Neuronal stem cell (in vitro differentiated cells): Measurements from ENCODE around the gene CMTM6.

ENCODE experiments used
- DNase-seq: peaks from one replicate; pipeline ENCODE4 v3.0.0-alpha.2; 2013; ENCODE audit warnings: low spot score
- H2AFZ ChIP-seq: one replicate; pipeline ENCODE4 v1.6.1; 2013; ENCODE audit warnings: mild to moderate bottlenecking, low read length, inconsistent platforms
- H2AK5ac ChIP-seq: 2 replicates; pipeline ENCODE4 v1.6.1; 2013; ENCODE audit warnings: low read depth, mild to moderate bottlenecking, inconsistent platforms, low read length, moderate library complexity, mixed read lengths
- H2BK120ac ChIP-seq: 2 replicates; pipeline ENCODE4 v1.6.1; 2013; ENCODE audit warnings: low read depth, mild to moderate bottlenecking, inconsistent platforms, low read length, moderate library complexity, mixed read lengths
- H2BK12ac ChIP-seq: one replicate; pipeline ENCODE4 v1.6.1; 2013; ENCODE audit warnings: low read length, inconsistent platforms
- H2BK15ac ChIP-seq: 2 replicates; pipeline ENCODE4 v1.6.1; 2013; ENCODE audit warnings: mild to moderate bottlenecking, low read length, inconsistent platforms, mixed read lengths
- H2BK5ac ChIP-seq: one replicate; pipeline ENCODE4 v1.6.1; 2013; ENCODE audit warnings: inconsistent platforms, mild to moderate bottlenecking, low read length, moderate library complexity
- H3K14ac ChIP-seq: one replicate; pipeline ENCODE4 v1.6.1; 2013; ENCODE audit warnings: low read length, inconsistent platforms
- H3K18ac ChIP-seq: 2 replicates; pipeline ENCODE4 v1.6.1; 2013; ENCODE audit warnings: low read length, inconsistent platforms
- H3K23ac ChIP-seq: 2 replicates; pipeline ENCODE4 v1.6.1; 2013; ENCODE audit warnings: low read depth, mild to moderate bottlenecking, mixed read lengths, low read length, inconsistent platforms; ENCODE audit not compliant: poor library complexity
- H3K27ac ChIP-seq: replicated peaks from 3 replicates; pipeline ENCODE4 v1.5.1; 2013; ENCODE audit warnings: low read length, inconsistent platforms
- H3K27me3 ChIP-seq, 3 experiments: 2 replicates each; pipeline ENCODE4 v1.6.1; 2013; ENCODE audit warnings: low read length in 3 of 3, mild to moderate bottlenecking in 2 of 3, inconsistent platforms in 1 of 3, low read depth in 1 of 3, mixed read lengths in 1 of 3, moderate library complexity in 1 of 3; ENCODE audit not compliant: control insufficient read depth in 3 of 3, insufficient read depth in 3 of 3
- H3K36me3 ChIP-seq, 2 donors: replicated peaks in 1 of 2; 2 replicates each; pipeline ENCODE4 v1.6.1; 2013; ENCODE audit warnings: low read length in 2 of 2; ENCODE audit not compliant: control insufficient read depth in 2 of 2, insufficient read depth in 2 of 2
- H3K4ac ChIP-seq: 2 replicates; pipeline ENCODE4 v1.6.1; 2013; ENCODE audit warnings: inconsistent platforms, mild to moderate bottlenecking, low read length, moderate library complexity
- H3K4me1 ChIP-seq, 2 donors: 1 replicate in 1 of 2; 2 replicates in 1 of 2; pipeline ENCODE4 v1.6.1; 2013; ENCODE audit warnings: low read length in 2 of 2, low read depth in 1 of 2; ENCODE audit not compliant: control insufficient read depth in 2 of 2, insufficient read depth in 1 of 2
- H3K4me2 ChIP-seq: one replicate; pipeline ENCODE4 v1.6.1; 2013; ENCODE audit warnings: mild to moderate bottlenecking, low read length, inconsistent platforms; ENCODE audit not compliant: insufficient read depth, poor library complexity, severe bottlenecking
- H3K4me3 ChIP-seq, 2 donors: 2 replicates each; pipeline ENCODE4 v1.5.1; 2013; ENCODE audit warnings: low read length in 2 of 2, mild to moderate bottlenecking in 2 of 2, inconsistent platforms in 1 of 2, moderate library complexity in 1 of 2
- H3K79me1 ChIP-seq: one replicate; pipeline ENCODE4 v1.6.1; 2013; ENCODE audit warnings: low read depth, mild to moderate bottlenecking, inconsistent platforms, low read length, moderate library complexity
- H3K9ac ChIP-seq: one replicate; pipeline ENCODE4 v1.6.1; 2013; ENCODE audit warnings: mild to moderate bottlenecking, low read depth, low read length, inconsistent platforms; ENCODE audit not compliant: poor library complexity
- H3K9me3 ChIP-seq, 2 donors: replicated peaks in 1 of 2; 2 replicates each; pipeline versions ENCODE3 to v1.6.1; 2013; ENCODE audit warnings: low read length in 2 of 2, mild to moderate bottlenecking in 2 of 2, inconsistent platforms in 1 of 2, low read depth in 1 of 2, mixed read lengths in 1 of 2, moderate library complexity in 1 of 2; ENCODE audit not compliant: control insufficient read depth in 2 of 2, insufficient read depth in 1 of 2
- H4K8ac ChIP-seq: one replicate; pipeline ENCODE4 v1.6.1; 2013; ENCODE audit warnings: low read depth, mild to moderate bottlenecking, inconsistent platforms, low read length, moderate library complexity
- H4K91ac ChIP-seq: one replicate; pipeline ENCODE4 v1.6.1; 2013; ENCODE audit warnings: low read length, low read depth, mild to moderate bottlenecking, inconsistent platforms; ENCODE audit not compliant: poor library complexity
- WGBS, 2 donors: extraction: QIAGEN DNeasy Blood & Tissue Kit; methylation state at CpG; one replicate each; pipeline ENCODE4 v1.1.7; 2013; ENCODE audit warnings: missing lambda C conversion rate in 2 of 2, mixed read lengths in 1 of 2; ENCODE audit not compliant: insufficient read length in 2 of 2, insufficient replicate concordance in 1 of 2; ENCODE audit errors: extremely low coverage in 2 of 2; 5-methylcytosine and 5-hydroxymethylcytosine counted together

CMTM6 gene

DNA sequence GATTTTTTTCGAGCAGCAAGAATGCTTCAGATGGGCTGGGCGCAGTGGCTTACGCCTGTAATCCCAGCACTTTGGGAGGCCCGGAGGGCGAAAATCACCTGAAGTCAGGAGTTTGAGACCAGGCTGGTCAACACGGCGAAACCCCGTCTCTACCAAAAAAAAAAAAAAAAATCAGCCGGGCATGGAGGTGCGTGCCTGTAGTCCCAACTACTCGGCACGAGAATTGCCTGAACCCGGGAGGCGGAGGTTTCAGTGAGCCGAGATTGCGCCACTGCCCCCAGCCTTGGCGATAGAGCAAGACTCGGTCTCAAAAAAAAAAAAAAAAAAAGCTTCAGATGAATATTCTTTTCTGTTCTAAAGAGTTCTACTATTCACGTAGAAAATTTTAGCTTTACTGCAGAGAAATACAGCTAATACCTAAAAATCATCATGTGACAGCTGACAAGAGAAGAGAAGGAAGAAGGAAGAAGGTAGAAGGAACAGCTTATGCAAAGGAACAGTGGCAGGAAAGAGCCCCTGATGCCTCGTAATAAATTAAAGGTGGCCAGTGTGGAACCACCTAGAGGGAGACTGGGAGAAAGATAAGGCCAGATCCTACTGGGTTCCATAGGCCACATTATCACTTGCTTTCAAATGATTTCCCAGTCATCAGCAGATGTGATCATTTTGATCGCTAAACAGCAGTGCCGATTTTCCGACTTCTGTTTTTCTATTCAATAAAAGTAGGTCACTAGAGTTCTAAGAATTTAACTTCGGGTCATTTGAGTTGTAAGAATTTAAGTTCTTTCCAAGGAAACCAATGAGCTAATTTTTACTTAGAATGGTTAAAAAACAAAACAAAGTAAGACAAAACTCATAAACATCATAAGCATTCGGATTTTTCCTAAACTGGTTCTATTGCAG is 1.5 kb downstream of the CMTM6 start:
- H2BK12ac ChIP-seq: no peak overlapping the region
- H3K9me3 ChIP-seq: no peaks in the 10 kb centered on the region
- H3K4me1 ChIP-seq: peaks cover 0 to 5% of the 10 kb centered on the region in 2 donors
- no peak for DNase-seq
- H2AK5ac ChIP-seq: no peak overlapping the region
- H3K4ac ChIP-seq: no peak overlapping the region
- H3K4me2 ChIP-seq: no peak overlapping the region
- no peak overlapping the region for H4K8ac ChIP-seq
- H3K27me3 ChIP-seq: no peaks in the 10 kb centered on the region
- WGBS, 2 donors: no CpG with 5 or more reads among the region's 25 CpGs
- no peak overlapping the region for H3K18ac ChIP-seq
- H3K23ac ChIP-seq: no peak overlapping the region
- H3K79me1 ChIP-seq: no peaks in the 10 kb centered on the region
- peak overlapping the region in 1 of 2 donors; percentile 72 for H3K4me3 ChIP-seq
- H3K36me3 ChIP-seq: peaks cover 0 to 10% of the 10 kb centered on the region in 2 donors
- no peak overlapping the region for H2AFZ ChIP-seq
- H2BK120ac ChIP-seq: no peak overlapping the region
- H4K91ac ChIP-seq: no peak overlapping the region
- no peak overlapping the region for H2BK15ac ChIP-seq
- H3K9ac ChIP-seq: no peak overlapping the region
- no peak overlapping the region for H3K27ac ChIP-seq
- H2BK5ac ChIP-seq: no peak overlapping the region
- no peak overlapping the region for H3K14ac ChIP-seq

DNA sequence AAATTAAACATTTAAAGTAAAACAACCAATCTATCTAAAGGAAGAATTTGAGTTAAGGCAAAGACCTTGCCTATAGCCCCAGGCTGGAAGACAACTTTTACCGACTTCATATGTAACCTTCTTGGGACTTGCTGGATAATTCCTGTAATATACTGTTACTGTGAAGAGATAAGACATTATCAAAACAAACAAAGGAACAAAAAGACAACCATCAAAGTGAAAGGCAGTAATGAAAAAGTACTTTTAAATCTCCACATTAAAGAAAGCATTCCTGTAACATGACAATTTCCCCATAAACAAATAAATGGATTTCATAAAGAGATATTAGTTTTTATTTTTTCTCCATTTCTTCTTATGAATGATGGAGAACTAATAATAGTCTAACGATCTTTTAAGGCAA is 2.4 kb downstream of the CMTM6 start:
- H3K27ac ChIP-seq: no peak overlapping the region
- H2BK120ac ChIP-seq: no peak overlapping the region
- H3K27me3 ChIP-seq: no peaks in the 10 kb centered on the region
- no peaks in the 10 kb centered on the region for H3K9me3 ChIP-seq
- H4K91ac ChIP-seq: no peak overlapping the region
- no peak overlapping the region for H3K9ac ChIP-seq
- H2BK5ac ChIP-seq: no peak overlapping the region
- no peak overlapping the region for H4K8ac ChIP-seq
- peaks cover 0 to 5% of the 10 kb centered on the region in 2 donors for H3K4me1 ChIP-seq
- WGBS, 2 donors: no CpG with 5 or more reads among the region's 2 CpGs
- H3K18ac ChIP-seq: no peak overlapping the region
- no peak overlapping the region for H3K14ac ChIP-seq
- no peak for DNase-seq
- H2BK12ac ChIP-seq: no peak overlapping the region
- no peak overlapping the region for H2AK5ac ChIP-seq
- no peak overlapping the region for H3K23ac ChIP-seq
- H3K4me2 ChIP-seq: no peak overlapping the region
- no peak overlapping the region for H2AFZ ChIP-seq
- no peak overlapping the region for H2BK15ac ChIP-seq
- H3K4me3 ChIP-seq: no peak overlapping the region
- H3K4ac ChIP-seq: no peak overlapping the region
- peaks cover 0 to 10% of the 10 kb centered on the region in 2 donors for H3K36me3 ChIP-seq
- H3K79me1 ChIP-seq: no peaks in the 10 kb centered on the region

GRCh38 chr3:32499585-32499984 is 3.1 kb downstream of the CMTM6 start:
- Histone ChIP-seq H2AK5ac (no peak overlapping the region), H3K4me2 (no peak overlapping the region), H3K4me1 (peaks cover 0 to 5% of the 10 kb centered on the region in 2 donors), H3K9me3 (no peaks in the 10 kb centered on the region), H3K27me3 (no peaks in the 10 kb centered on the region), H3K9ac (no peak overlapping the region), H2BK12ac (no peak overlapping the region), H3K23ac (no peak overlapping the region), H2BK15ac (no peak overlapping the region), H3K27ac (no peak overlapping the region), H2BK120ac (no peak overlapping the region), H3K18ac (no peak overlapping the region), H3K79me1 (no peaks in the 10 kb centered on the region), H3K4ac (no peak overlapping the region), H4K91ac (no peak overlapping the region), H2BK5ac (no peak overlapping the region), H2AFZ (no peak overlapping the region), H3K14ac (no peak overlapping the region), H3K36me3 (peaks cover 0 to 10% of the 10 kb centered on the region in 2 donors), H3K4me3 (no peak overlapping the region), H4K8ac (no peak overlapping the region)
- WGBS, 2 donors: no CpG with 5 or more reads among the region's 2 CpGs
- no peak for DNase-seq

- Histone ChIP-seq H3K27me3 (no peaks in the 10 kb centered on the region), H2BK120ac (no peak overlapping the region), H3K9ac (no peak overlapping the region), H3K4me1 (peaks cover 0 to 5% of the 10 kb centered on the region in 2 donors), H2BK12ac (no peak overlapping the region), H3K9me3 (no peaks in the 10 kb centered on the region), H3K23ac (no peak overlapping the region), H3K18ac (no peak overlapping the region), H3K4me3 (no peak overlapping the region), H2BK5ac (no peak overlapping the region), H2BK15ac (no peak overlapping the region), H3K14ac (no peak overlapping the region), H2AFZ (no peak overlapping the region), H3K4ac (no peak overlapping the region), H4K91ac (no peak overlapping the region), H2AK5ac (no peak overlapping the region), H3K27ac (no peak overlapping the region), H4K8ac (no peak overlapping the region), H3K36me3 (peaks cover 0 to 10% of the 10 kb centered on the region in 2 donors), H3K4me2 (no peak overlapping the region), H3K79me1 (no peaks in the 10 kb centered on the region)
- no CpG with 5 or more reads among the region's 3 CpGs for WGBS, 2 donors
- no peak for DNase-seq
These were observed 3.7 kb downstream of the CMTM6 start for GRCh38 chr3:32498992-32499391.
